Measurements from ENCODE around the gene NELFB. TPM values are rescaled to one million over a fixed set of nuclear protein-coding genes. Genes with fewer than 3 reads are reported as not detected.

Gene NELFB
- total and polyA plus RNA-seq, 2 experiments from 2014 or later, result 73.3 to 78.2 TPM

- no peaks in the 10 kb centered on the region for H3K36me3 ChIP-seq
- H3K4me3 ChIP-seq, result no peak overlapping the region
- peaks cover 31% of the 10 kb centered on the region for H3K4me1 ChIP-seq (ENCODE audit: low read depth)
- H3K27me3 ChIP-seq, result no peaks in the 10 kb centered on the region
- DNase-seq (ENCODE audit: low read depth in 1 of 2, low spot score in 1 of 2), result no peak
- H3K27ac ChIP-seq, result peak overlapping the region; percentile 90
- no peaks in the 10 kb centered on the region for H3K9me3 ChIP-seq (ENCODE audit: low read depth)
- TF ChIP-seq, protein P1, sequence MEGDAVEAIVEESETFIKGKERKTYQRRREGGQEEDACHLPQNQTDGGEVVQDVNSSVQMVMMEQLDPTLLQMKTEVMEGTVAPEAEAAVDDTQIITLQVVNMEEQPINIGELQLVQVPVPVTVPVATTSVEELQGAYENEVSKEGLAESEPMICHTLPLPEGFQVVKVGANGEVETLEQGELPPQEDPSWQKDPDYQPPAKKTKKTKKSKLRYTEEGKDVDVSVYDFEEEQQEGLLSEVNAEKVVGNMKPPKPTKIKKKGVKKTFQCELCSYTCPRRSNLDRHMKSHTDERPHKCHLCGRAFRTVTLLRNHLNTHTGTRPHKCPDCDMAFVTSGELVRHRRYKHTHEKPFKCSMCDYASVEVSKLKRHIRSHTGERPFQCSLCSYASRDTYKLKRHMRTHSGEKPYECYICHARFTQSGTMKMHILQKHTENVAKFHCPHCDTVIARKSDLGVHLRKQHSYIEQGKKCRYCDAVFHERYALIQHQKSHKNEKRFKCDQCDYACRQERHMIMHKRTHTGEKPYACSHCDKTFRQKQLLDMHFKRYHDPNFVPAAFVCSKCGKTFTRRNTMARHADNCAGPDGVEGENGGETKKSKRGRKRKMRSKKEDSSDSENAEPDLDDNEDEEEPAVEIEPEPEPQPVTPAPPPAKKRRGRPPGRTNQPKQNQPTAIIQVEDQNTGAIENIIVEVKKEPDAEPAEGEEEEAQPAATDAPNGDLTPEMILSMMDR (IDR thresholded peaks at IDR 0.05; ENCODE audit: low read depth, low read length), result no peak
These were observed 36.8 kb upstream of the NELFB start for GRCh38 chr9:137218212-137218753.

- Histone ChIP-seq H3K4me1 (ENCODE audit: low read depth) (peaks cover 31% of the 10 kb centered on the region), H3K9me3 (ENCODE audit: low read depth) (no peaks in the 10 kb centered on the region), H3K36me3 (no peaks in the 10 kb centered on the region), H3K27me3 (no peaks in the 10 kb centered on the region), H3K4me3 (no peak overlapping the region), H3K27ac (peak overlapping the region; percentile 90)
- DNase-seq (ENCODE audit: low read depth in 1 of 2, low spot score in 1 of 2), result peak; percentile 65 to 68
- TF ChIP-seq, protein P1 (IDR thresholded peaks at IDR 0.05; ENCODE audit: low read depth, low read length), result no peak
These were observed 36.3 kb upstream of the NELFB start for GRCh38 chr9:137218754-137219271.

- H3K36me3 ChIP-seq, result no peaks in the 10 kb centered on the region
- H3K4me3 ChIP-seq, result no peak overlapping the region
- TF ChIP-seq, protein P1 (IDR thresholded peaks at IDR 0.05; ENCODE audit: low read depth, low read length), result no peak
- DNase-seq (ENCODE audit: low read depth in 1 of 2, low spot score in 1 of 2), result no peak
- H3K4me1 ChIP-seq (ENCODE audit: low read depth), result peaks cover 31% of the 10 kb centered on the region
- H3K27me3 ChIP-seq, result no peaks in the 10 kb centered on the region
- no peaks in the 10 kb centered on the region for H3K9me3 ChIP-seq (ENCODE audit: low read depth)
- peak overlapping the region; percentile 80 for H3K27ac ChIP-seq
These were observed 35.3 kb upstream of the NELFB start for GRCh38 chr9:137219757-137220316.

DNA sequence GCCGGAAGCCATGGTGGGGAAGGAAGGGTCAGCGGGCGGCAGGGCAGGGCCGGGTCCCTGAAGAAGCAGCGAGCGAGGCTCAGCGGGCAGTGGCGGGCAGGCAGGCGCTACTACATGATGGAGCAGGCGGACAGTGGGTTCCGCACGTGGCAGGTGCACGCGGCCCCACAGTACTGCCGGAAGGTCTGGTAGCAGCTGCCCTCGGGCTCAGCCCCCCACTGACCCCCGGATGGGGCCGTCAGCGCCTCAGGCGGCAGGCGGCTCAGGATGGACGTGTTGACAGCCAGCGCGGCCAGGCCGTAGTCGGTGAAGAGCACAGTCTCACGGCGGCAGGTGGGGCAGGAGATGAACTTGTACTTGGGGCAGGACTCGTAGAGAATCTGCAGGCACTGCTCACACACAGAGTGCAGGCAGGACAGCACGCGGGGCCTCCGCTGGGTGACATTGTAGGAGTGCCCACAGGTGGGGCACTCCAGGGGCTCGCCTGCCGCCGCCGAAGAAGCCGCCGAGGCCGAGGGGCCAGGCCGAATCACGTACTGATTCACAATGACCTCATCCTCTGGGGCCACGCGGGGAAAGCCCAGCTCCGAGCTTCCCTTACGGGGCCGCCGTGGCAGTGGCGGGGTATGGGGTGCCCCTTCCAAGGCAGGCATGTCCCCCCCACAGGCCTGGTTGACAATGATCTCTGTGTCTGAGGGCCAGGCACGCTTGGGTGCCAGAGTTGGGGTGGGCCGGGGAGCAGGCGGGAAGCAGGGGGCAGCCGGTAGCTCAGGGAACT, 34.6 kb upstream of the NELFB start:
- Histone ChIP-seq H3K36me3 (no peaks in the 10 kb centered on the region), H3K4me3 (no peak overlapping the region), H3K9me3 (ENCODE audit: low read depth) (no peaks in the 10 kb centered on the region), H3K4me1 (ENCODE audit: low read depth) (peaks cover 31% of the 10 kb centered on the region), H3K27me3 (no peaks in the 10 kb centered on the region), H3K27ac (peak overlapping the region; percentile 80)
- DNase-seq (ENCODE audit: low read depth in 1 of 2, low spot score in 1 of 2), result no peak
- TF ChIP-seq, protein P1 (IDR thresholded peaks at IDR 0.05; ENCODE audit: low read depth, low read length), result no peak

- DNase-seq (ENCODE audit: low read depth in 1 of 2, low spot score in 1 of 2), result no peak
- Histone ChIP-seq H3K4me1 (ENCODE audit: low read depth) (peaks cover 31% of the 10 kb centered on the region), H3K4me3 (peak overlapping the region; percentile 59), H3K27ac (peak overlapping the region; percentile 80), H3K9me3 (ENCODE audit: low read depth) (no peaks in the 10 kb centered on the region), H3K36me3 (no peaks in the 10 kb centered on the region), H3K27me3 (no peaks in the 10 kb centered on the region)
- TF ChIP-seq, protein P1 (IDR thresholded peaks at IDR 0.05; ENCODE audit: low read depth, low read length), result no peak
These were observed 34.0 kb upstream of the NELFB start for GRCh38 chr9:137221095-137221505.
